HG03378 (cell line): ENCODE data around the gene PIK3R1.

Experiments
- ATAC-seq: cut with Tn5 transposase; IDR thresholded peaks from one replicate; pipeline ENCODE4 v1.9.1; 2021; ENCODE audit warnings: mild to moderate bottlenecking, moderate library complexity; ENCODE audit not compliant: unreplicated experiment

Gene PIK3R1

DNA sequence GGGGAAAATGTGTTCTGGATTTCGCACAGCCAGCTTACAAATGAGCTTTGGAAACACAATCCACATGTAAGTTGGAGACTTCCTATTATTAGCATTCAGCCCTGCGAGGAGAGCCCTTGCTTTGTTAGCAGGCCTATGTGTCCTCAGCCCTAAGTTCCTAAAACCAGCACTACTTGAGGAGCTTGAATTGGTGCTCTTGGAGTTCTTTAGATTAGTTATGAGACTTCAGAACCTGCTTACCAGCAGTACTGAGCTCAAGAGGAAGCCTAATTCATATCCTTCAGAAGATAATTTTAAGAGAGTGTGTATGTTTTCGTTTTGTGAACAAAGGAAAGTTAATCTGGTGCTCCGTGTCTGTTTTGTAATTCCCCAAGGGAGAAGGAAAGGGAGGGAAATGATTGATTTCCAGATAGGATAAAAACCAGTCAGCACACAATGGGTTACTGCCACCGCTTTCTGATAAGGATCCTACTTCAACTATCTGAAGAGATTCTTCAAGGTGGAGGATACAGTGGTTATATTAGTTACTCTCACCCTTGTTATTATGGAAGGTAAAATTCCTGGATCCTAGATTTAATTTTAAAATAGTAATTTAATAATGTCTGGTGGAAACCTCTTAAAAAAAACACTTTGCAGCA, 35.2 kb downstream of the PIK3R1 start:
- no peak for ATAC-seq

DNA sequence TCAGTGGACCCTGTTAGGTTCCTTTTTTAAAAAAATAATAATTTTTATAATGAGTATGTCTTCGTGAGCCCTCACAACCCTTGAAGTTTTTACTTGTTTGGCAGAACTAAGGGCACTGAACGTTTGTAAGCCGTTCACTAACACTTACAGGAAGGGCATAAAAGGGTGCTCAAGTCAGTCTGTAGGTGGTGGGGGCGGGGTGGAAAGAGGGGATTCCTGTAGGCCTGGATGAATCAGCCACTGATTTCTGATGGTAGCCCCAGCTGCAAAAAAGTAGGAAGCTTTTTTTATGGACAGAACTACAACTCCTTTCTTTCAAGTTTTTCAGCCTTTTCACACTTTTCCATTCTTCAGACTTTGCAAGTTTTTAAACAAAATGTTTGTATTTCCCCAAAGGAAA, 35.8 kb downstream of the PIK3R1 start:
- ATAC-seq, result no peak

DNA sequence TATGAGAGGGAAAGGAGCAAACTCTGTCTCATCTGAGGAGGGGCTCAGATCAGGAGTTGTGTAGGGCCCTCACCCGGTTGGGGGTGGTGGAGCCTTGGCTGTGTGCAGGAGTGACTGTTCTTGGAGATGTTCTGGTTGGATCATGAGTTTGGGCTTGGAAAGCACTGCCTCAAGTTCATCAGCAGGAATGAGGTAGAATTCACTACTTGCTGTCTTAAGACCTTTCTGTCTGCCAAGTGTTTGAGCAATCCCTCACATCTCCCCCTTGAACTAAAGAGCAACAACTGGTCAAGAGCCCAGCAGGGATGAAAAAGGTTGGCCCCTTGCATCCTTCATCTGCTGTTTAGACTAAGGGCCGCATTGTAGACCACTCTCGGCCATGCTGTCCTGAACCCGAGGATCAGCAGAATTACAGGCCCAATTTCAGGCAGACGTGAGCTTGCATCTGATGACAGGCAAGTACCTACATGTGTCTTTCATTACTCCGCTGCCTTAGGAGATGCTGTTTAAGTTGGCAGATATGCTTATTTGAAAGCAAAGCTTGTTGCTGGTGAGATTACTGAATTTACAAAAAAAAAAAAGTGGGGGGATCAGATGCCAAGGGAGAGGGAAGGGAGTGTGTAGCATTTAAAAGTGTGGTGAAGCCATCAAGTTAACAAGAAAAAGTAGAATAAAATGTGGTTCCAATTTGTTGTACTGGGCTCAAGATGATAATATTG, 36.4 kb downstream of the PIK3R1 start:
- no peak for ATAC-seq

DNA sequence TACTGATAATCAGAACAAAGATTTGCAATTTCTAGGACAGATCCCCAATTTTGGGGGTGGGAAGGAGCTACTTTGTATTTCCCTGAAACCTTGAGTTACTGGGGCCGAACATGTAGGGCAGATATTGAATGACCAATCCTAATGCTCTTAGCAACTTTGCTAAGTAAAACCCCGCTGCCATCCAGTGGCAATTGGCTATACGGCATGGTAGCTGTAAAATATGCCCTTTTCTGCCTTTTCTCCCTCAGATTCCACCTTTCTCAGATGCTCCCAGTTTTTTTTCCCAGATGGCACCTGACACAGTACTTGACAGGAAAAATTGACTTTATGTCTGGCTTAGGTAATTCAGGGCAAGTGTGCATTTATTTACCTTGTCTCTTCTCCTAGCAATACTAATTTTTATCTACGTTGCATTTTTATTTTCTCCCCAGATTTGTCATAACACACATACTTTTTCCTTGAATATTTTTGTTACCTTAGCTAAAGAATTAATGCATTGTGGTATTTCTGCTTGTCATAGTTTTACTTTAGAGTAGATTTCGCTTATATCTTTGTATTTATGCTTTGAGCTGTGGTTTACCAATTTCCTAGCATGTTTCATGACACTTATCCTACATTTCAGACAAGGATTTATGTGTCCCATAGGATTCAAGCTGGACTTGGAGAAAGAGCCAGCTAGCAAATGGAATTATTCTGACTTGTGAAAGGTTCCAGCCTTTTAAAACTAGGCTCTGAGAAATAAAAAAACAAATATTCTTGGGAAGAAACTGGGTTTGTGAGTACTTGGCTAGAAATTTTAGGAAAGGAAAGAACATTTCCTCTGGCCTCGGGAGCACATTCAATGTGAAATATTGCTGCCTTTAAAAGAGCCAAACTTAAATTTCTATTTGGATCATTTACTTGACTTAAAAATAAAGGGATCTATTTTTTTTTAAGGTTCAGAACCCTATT, 37.4 kb downstream of the PIK3R1 start:
- ATAC-seq, result no peak

DNA sequence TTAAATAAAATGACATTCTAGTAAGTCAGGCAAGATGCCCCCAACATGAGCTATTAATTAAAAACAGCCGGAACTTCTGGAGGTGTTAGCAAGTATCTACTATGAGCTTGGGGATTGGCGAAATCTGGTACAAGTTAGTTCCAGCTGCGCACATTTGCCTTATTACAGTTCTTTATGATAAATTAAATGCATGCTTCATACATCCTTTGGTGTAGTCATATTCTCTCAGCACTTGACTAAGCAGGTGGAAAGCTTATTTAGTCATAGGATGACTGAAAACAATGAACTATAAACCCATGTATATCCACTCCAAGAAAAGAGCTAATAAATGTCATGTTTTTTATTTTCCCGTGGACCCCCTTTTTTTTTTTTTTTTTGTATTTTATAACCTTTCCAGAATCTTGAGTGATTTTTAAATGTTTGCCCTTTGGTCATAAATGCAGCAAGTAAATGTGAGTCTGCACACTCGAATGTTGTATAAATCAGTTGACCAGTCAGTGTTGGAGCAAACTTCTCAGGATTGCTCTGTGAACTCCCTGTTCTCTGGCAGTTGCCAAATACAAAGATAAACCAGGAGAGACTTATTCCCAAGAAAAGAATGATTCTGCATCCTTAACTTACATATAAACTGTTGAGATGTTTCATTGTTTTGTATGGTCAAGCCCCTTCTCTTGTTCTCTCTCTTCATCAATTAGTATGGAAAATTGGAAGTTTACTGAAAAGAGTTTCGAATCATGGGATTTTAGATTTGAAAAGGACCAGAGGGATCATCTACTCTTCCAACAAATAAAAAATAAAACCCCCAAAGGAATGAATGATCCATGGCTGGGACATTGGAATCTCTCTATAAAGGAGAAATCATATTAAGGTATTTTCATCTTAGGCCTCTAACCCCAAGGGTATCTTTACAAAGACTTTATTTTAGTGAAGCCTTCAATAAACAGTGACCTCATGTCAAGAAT, 38.3 kb downstream of the PIK3R1 start:
- no peak for ATAC-seq

DNA sequence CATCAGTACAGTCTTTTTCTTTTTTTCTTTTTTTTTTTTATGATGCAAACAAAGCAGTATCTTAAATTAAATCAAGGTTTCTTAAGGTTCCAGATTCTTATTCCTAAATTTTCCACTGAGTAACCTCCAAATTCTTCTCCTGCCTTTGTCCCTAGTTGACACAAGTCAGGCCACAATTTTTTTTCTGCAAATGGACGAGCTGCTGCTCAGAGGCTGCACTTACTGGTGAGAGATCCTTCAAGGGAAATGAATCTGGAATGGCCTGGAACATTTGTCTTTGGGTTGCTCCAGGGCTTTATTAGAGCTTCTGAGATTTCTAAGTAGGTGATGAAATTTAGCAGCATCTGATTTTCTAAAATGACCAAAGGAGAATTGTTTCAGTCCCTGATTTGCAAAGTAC, 39.3 kb downstream of the PIK3R1 start:
- ATAC-seq, result no peak

DNA sequence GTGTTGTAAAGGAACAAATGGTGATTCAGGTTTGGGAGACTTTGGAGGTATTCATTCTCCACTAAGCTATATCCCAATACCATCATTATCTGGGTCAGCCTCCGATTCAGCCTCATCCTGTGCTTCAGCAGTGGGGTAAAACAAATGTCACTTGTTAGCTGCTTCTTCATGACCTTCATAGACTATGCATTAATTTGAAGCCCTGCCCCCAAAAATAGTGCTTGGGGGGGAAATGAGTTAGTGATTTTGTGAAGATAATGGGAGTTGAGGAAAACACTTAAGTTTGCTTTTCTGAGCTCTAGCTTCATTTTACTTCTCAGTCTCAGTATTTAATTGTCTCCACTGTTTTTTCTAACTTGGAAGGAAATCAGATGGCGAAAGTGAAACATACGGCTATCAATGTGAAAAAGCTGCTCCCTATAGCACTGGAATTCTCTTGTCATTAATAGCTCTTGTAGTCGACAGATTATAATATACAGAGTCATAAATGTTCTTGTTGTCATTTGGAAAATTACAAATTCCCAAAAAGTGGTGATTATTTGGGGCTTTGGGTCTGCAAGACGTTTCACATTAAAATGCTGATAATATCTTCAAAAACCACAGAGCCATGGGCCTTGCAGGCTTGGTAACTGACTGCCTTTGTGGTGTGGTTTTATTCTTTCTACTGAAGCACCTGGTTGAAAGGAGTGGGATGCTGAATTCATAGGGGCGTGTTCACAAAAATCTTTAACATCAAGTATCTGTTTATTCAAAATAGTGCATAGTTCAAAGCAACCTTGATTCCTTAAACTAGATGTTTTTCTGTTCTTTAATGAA, 40.0 kb downstream of the PIK3R1 start:
- ATAC-seq, result no peak

DNA sequence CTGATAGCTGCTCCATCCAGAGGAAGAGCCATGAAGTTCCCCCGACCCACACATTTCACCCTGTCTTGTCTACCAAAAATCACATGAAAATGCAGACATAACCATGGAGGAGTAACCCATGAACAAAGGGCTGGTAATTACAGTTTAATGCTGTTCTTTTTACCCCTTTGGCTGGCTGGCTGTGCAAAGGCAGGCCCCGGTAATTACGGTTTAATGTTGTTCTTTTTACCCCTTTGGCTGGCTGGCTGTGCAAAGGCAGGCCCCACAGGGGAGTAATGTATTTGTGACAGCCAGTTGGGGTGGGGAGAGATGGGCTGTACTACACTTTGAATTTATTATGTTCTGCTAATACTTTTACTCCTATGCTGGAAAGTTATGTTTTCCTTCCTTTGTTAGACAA, 41.7 kb downstream of the PIK3R1 start:
- ATAC-seq, result no peak

DNA sequence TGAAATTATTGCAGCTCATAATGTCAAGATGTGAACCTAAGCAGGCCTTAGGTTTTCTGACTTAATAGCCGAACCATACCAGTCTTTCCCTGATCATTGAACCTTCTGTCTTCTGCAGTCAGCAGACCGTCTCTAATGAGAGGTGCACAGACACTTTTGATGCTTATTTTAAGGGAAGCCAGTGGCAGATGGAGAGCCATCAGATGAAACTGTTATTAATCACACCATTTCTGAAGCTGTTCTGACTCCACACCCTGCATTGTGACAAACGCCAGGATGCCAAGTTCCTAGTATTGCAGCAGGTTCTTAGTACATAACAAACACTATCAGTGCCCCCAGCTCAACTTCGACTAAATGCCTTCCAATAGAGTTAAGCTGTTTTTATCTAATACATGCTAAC, 43.0 kb downstream of the PIK3R1 start:
- ATAC-seq, result no peak

DNA sequence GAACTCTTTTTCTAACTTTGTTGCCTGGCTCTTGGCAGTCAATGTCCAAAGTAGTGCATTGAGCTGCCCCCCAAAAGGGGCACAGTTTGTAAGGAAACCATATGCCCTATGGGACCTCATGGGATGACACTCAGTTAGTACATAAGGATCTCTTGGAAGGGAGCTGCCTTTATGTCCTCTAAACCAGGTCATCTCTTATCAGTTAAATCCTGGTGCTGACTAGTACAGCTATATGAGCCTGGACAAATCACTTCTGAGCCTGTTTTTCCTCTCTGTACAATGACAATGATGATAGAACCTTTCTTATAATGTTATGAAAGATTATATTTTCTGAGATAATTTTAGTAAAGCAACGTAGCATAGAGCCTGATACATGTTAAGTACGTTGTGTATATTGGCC, 44.1 kb downstream of the PIK3R1 start:
- no peak for ATAC-seq

DNA sequence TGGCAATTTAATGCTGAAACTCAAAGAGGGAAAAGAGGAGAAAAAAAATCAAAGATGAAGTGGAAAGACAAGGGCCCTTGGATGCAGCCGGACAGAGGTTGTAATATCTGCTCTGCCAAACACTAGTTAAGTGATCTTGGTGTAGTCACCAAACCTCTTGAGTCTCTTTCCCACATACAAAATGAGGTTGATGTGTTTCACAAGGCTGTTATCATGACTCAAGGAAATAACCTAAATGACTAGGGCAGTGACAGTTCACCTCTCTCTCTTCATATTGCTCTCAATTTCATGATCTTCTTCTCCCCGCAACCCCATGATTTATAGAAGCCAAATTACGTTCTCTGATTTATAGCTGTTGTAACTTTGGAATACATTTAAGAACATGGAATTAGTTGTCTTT, 44.9 kb downstream of the PIK3R1 start:
- no peak for ATAC-seq

DNA sequence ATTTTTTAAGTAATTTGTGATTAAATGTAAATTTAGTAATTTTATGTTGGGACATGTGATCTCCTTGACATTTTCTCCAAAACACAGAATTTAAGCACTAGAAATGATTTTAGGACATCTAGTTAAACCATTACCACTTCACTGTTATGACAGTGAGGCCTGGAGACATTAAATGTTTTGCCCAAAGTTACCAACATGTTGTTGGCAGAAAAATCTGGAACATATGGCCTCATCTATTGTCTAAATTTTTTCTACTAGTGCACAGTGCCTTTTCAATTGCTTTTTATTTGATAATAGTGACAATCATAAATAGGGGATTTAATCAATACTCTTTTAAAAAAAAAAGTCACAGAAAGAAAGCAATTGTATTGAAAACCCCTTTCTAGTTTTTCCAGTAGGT, 45.6 kb downstream of the PIK3R1 start:
- ATAC-seq, result no peak

DNA sequence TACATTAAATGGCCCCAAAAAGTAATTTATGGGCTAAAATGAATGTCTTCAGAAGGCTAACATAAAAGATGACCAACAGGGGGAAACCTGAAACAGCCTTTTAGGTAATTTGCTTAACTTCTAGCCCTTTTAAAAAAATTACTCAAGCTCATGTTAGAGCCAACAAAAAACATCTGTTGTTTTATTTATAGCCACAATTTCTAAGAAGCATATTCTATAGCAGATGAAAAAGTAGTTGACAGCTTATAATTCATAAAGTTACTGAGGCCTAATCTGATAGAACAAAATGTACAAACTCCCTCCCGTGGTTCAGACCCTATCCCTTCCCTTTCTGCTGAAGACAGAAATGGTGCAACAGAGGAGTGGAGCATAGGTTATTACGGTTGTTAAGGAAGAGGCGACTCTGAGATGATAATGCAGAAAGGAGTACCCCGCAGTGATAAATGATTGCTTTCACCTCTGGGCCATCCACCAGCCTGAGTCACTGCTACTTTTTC, 46.1 kb downstream of the PIK3R1 start:
- no peak for ATAC-seq

DNA sequence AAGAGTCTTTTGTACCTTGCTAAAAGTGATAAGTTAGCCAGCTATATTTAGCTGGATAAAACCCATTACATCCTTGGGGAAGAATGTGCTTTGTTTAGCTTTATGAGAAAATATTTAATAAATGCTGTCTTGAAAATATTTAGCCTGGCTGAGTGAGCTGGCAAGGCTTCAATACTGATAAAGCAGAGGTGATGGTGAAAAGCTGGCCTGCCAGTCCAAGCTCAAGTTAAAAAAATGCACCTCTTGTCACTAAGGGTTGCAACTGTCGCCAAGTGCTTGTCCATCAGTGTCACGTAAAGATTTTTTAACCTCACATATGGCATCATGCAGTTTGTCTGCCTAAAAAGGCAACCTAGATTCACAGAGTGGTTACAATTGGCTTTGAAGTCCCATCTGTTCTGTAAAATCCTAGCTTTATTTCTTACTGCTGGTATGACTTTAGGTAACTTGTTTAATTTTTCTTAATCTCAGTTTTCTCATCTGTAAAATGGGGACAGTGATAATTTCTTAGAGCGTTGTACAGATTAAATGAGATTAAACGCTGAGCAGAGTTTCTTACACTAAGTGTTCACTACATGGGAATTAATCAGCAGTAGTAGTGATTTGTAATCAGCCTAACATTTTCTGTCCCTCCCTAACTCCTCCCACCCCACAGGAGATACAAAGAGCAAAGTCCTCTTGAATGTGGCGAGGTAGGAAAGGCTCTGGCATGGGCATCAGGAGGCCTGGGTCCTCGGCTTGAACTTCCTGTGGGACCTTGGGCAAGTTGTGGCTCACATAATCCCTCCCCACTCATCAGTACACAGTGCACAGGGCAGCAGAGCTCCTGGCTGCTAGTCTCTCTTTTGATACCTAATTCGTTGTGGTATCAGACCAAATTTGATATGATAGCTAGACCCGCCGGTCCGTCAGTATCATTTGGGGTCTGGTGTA, 48.7 kb downstream of the PIK3R1 start:
- no peak for ATAC-seq

DNA sequence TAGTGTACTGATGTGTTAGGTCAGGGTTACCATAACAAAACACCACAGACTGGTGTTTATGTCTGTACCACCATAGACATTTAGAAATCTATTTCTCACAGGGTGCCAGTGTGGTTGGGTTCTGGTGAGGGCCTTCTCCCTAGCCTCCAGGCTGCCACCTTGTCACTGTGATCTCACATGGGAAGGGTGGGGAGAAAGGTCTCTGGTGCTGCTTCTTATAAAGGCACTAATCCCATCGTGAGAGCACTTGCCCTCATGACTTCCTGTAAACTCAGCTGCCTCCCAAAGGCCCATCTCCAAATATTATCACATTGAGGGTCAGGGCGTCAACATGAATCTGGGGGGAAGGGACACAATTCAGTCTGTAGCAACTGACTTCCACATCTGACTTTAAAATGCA, 49.8 kb downstream of the PIK3R1 start:
- ATAC-seq, result no peak

DNA sequence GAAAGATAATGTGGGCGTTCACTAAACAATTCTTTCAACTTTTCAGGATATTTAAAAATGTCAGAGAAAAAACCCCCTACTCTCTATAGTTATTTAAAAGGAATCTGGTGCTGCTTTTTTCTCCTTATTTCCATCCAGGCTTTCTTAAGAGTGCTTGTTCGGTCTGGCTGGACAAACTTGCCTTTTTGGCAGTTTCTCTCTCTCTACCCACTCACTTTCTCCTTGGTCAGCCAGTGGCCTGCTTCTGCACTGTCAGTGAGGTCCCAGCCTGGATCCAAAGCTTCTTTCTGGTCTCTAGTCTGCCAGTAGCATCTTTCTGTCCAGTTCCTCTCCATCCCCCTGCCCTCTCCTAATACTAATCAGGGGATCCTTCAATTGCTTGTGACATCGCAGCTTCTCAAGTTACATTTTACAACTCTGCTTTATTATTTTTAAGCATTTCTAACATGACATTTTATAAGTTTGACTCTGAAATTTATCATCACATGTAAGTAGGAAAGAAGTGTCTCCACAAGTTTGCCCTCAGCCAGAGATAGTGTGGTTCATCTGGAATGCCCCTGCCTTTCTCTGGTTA, 50.4 kb downstream of the PIK3R1 start:
- ATAC-seq, result no peak

DNA sequence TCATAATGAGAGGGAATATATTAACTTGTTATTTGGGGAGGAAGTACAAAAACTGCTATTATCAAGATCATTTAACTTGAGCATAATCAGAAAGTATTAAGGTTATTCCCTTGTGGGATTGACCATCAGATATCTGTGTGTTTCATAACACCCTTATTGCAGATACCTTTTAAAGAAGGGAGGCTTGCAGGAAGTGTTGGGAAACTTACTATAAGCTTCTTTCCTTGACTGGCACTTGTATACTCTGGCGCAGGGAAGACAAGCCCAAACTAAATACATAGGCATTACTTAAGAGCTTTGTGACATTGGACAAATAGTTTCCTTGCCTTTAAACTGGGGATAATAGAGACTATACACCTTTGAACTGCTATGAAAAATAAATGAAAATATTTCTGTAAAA, 50.9 kb downstream of the PIK3R1 start:
- ATAC-seq, result no peak

DNA sequence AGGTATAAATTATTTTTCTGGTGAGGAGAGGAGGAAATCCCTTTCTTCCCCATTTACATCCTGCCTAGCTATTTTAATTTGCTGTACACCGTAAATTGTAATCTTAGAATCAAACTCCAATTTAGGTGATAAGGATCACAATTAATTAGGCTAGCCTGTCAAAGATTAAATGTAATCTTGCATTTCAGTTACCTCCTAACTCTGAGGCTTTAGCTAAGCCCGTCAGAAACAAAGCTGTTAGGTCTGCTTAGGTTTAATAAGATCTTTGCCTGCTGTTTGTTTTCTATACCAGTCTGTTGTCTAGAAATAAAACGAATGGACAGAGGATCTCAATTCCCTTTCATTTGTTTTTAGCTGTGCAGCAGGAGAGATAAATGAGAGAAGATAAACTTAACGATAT, 51.5 kb downstream of the PIK3R1 start:
- no peak for ATAC-seq
